DND-41 (cell line): Measurements from ENCODE around the gene SLC27A2.
"Not testable (repeated sequence)": the region's sequence is repeated elsewhere in the genome, so short reads cannot be mapped to it uniquely, and the experiment has no call there.

Experiments
- ATAC-seq: fragments of 200-7000 bp; cut with Tn5 transposase; 3 replicates; pipeline ENCODE4 v1.9.1; 2021; ENCODE audit warnings: low read depth; ENCODE audit not compliant: insufficient read depth
- DNase-seq: peaks from one replicate; pipeline ENCODE4 v3.0.0-alpha.2; 2020
- H2AFZ ChIP-seq: 2 replicates; pipeline ENCODE4 v1.6.0; 2012; ENCODE audit warnings: low read depth, low read length
- H3K27ac ChIP-seq: 2 replicates; pipeline ENCODE4 v1.5.1; 2012; ENCODE audit warnings: low read length, inconsistent platforms
- H3K27me3 ChIP-seq: fragments of 200-600 bp; sonication (generic); 2 replicates; pipeline ENCODE4 v1.6.0; 2012; ENCODE audit warnings: low read length, mild to moderate bottlenecking, inconsistent platforms; ENCODE audit not compliant: insufficient read depth, poor library complexity
- H3K36me3 ChIP-seq: 2 replicates; pipeline ENCODE4 v1.5.1; 2012; ENCODE audit warnings: low read length, inconsistent platforms; ENCODE audit not compliant: insufficient read depth
- H3K4me1 ChIP-seq: 2 replicates; pipeline ENCODE4 v1.5.1; 2012; ENCODE audit warnings: mild to moderate bottlenecking, low read length; ENCODE audit not compliant: insufficient read depth
- H3K4me2 ChIP-seq: 2 replicates; pipeline ENCODE4 v1.6.0; 2012; ENCODE audit warnings: mild to moderate bottlenecking, moderate library complexity, low read length, inconsistent platforms; ENCODE audit not compliant: insufficient read depth
- H3K4me3 ChIP-seq, 2 experiments: fragments of 200-600 bp in 1 of 2; shearing (Covaris generic) in 1 of 2; 2 replicates each; pipeline ENCODE4 v1.5.1; 2012 to 2016; ENCODE audit warnings: inconsistent platforms in 2 of 2, low read length in 2 of 2, mild to moderate bottlenecking in 2 of 2, low read depth in 1 of 2, moderate library complexity in 1 of 2
- H3K79me2 ChIP-seq: 2 replicates; pipeline ENCODE4 v1.6.0; 2012; ENCODE audit warnings: low read length, inconsistent platforms; ENCODE audit not compliant: insufficient read depth
- H3K9ac ChIP-seq: 2 replicates; pipeline ENCODE4 v1.6.0; 2012; ENCODE audit warnings: low read depth, mild to moderate bottlenecking, inconsistent platforms, low read length, moderate library complexity
- H3K9me3 ChIP-seq: 2 replicates; pipeline ENCODE4 v1.5.1; 2012; ENCODE audit warnings: low read length, moderate library complexity, mild to moderate bottlenecking, inconsistent platforms; ENCODE audit not compliant: insufficient read depth, severe bottlenecking
- H4K20me1 ChIP-seq: 2 replicates; pipeline ENCODE4 v1.6.0; 2012; ENCODE audit warnings: low read length; ENCODE audit not compliant: insufficient read depth
- EZH2 ChIP-seq: IDR thresholded peaks from 3 replicates; pipeline ENCODE4 v1.6.1; 2012; ENCODE audit warnings: borderline replicate concordance, low read depth, mild to moderate bottlenecking, moderate library complexity, low read length, inconsistent platforms; ENCODE audit not compliant: severe bottlenecking
- TF ChIP-seq, protein P1 (sequence below): IDR thresholded peaks from 2 replicates; pipeline ENCODE4 v1.5.1; 2012; ENCODE audit warnings: borderline replicate concordance, low read length, moderate library complexity, mild to moderate bottlenecking; ENCODE audit not compliant: poor library complexity, severe bottlenecking; ENCODE audit errors: extremely low read depth

Gene SLC27A2

DNA sequence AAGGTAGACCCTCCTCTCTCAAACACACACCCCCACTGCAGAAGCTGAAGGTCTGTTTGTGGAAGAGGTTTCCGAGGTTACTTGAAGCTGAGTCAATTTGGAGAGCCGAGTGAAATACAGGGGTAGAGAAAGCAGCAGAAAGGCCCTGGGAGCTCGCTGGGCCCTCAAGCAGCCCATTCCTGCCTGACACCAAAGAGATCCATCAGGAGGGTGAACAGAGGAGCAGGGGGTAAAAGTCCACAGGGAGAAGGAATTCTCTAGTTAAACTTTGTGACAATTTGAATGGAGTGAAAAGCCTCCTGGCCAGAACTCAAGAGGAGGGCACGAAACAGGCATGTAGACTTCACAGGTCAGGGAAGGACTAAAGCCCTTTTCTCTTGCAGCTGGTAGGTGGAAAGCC lies 13.6 kb upstream of the SLC27A2 start:
- no peaks in the 10 kb centered on the region for H3K36me3 ChIP-seq
- TF ChIP-seq, protein P1, sequence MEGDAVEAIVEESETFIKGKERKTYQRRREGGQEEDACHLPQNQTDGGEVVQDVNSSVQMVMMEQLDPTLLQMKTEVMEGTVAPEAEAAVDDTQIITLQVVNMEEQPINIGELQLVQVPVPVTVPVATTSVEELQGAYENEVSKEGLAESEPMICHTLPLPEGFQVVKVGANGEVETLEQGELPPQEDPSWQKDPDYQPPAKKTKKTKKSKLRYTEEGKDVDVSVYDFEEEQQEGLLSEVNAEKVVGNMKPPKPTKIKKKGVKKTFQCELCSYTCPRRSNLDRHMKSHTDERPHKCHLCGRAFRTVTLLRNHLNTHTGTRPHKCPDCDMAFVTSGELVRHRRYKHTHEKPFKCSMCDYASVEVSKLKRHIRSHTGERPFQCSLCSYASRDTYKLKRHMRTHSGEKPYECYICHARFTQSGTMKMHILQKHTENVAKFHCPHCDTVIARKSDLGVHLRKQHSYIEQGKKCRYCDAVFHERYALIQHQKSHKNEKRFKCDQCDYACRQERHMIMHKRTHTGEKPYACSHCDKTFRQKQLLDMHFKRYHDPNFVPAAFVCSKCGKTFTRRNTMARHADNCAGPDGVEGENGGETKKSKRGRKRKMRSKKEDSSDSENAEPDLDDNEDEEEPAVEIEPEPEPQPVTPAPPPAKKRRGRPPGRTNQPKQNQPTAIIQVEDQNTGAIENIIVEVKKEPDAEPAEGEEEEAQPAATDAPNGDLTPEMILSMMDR: no peak
- no peak for TF ChIP-seq EZH2
- H3K9me3 ChIP-seq: no peaks in the 10 kb centered on the region
- H2AFZ ChIP-seq: no peak overlapping the region
- no peak overlapping the region for H3K4me3 ChIP-seq
- no peaks in the 10 kb centered on the region for H3K4me1 ChIP-seq
- ATAC-seq: no peak
- H3K4me2 ChIP-seq: no peak overlapping the region
- peaks cover 2% of the 10 kb centered on the region for H3K27me3 ChIP-seq
- no peak overlapping the region for H3K9ac ChIP-seq
- H3K27ac ChIP-seq: no peak overlapping the region
- no peak for DNase-seq
- H3K79me2 ChIP-seq: no peaks in the 10 kb centered on the region
- H4K20me1 ChIP-seq: no peaks in the 10 kb centered on the region

DNA sequence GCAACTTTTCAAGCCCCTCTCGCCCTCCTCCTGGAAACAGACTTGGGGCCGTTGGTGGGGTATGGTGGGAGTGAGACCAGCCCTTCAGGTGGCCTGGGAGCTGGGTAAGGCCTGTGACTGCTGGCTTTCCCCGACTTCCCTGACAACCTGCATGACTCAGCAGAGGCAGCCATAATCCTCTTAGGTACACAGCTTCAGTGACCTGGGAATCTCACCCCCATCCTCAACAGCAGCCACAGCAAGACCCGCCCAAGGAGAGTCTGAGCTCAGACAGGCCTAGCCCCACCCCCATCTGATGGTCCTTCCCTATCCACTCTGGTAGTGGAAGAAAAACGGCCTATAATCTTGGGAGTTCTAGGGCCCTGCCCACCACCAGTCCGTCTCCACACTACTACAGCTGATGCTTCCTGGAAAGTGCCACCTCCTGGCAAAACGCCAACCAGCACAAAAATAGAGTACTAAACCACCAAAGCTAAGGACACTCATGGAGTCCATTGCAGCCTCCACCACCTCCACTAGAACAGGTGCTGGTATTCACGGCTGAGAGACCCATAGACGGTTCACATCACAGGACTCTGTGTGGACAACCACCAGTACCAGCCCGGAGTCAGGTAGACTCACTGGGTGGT lies 13.1 kb upstream of the SLC27A2 start:
- no peak overlapping the region for H3K9ac ChIP-seq
- no peak overlapping the region for H3K27ac ChIP-seq
- ATAC-seq (no peak), DNase-seq (no peak)
- H3K36me3 ChIP-seq: no peaks in the 10 kb centered on the region
- no peaks in the 10 kb centered on the region for H3K79me2 ChIP-seq
- H2AFZ ChIP-seq: no peak overlapping the region
- no peaks in the 10 kb centered on the region for H3K4me1 ChIP-seq
- peaks cover 2% of the 10 kb centered on the region for H3K27me3 ChIP-seq
- no peaks in the 10 kb centered on the region for H3K9me3 ChIP-seq
- H3K4me3 ChIP-seq: no peak overlapping the region
- no peak overlapping the region for H3K4me2 ChIP-seq
- no peak for TF ChIP-seq EZH2
- TF ChIP-seq, protein P1: no peak
- H4K20me1 ChIP-seq: no peaks in the 10 kb centered on the region

- H3K4me3 ChIP-seq, H3K4me1 ChIP-seq, H3K36me3 ChIP-seq, ATAC-seq, H3K9ac ChIP-seq, H3K79me2 ChIP-seq, H3K27me3 ChIP-seq, H3K27ac ChIP-seq, DNase-seq, H4K20me1 ChIP-seq, H2AFZ ChIP-seq, H3K4me2 ChIP-seq, H3K9me3 ChIP-seq: not testable (repeated sequence)
Measured at GRCh38 chr15:50172360-50172895, 9.6 kb upstream of the SLC27A2 start.

DNA sequence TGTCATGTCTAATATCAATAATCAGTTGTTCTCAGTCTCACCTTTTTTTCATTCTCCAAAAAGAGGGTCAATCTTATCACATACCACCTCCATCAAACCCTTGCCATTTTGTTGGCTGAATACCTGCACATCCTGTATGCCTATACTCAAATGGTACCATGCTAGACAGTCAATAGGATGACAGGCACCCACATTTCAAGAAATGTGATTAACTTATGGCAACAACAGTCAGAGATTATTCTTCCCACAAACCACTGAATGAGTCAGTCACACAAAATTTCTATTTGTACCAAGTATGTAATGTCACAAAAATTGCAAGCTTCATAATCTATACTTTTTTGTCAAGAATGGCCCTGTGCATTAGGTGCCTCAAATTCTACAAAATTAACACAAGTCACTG lies 5.1 kb upstream of the SLC27A2 start:
- ATAC-seq (no peak), DNase-seq (no peak)
- H3K36me3 ChIP-seq: no peaks in the 10 kb centered on the region
- no peaks in the 10 kb centered on the region for H3K4me1 ChIP-seq
- no peak overlapping the region for H3K4me2 ChIP-seq
- TF ChIP-seq, protein P1: no peak
- no peak for TF ChIP-seq EZH2
- H4K20me1 ChIP-seq: no peaks in the 10 kb centered on the region
- H3K27me3 ChIP-seq: no peaks in the 10 kb centered on the region
- H3K9me3 ChIP-seq: no peaks in the 10 kb centered on the region
- H3K4me3 ChIP-seq: no peak overlapping the region
- no peak overlapping the region for H2AFZ ChIP-seq
- no peak overlapping the region for H3K27ac ChIP-seq
- H3K9ac ChIP-seq: no peak overlapping the region
- H3K79me2 ChIP-seq: no peaks in the 10 kb centered on the region
